Measurements from ENCODE around the gene CEP112.

- TF ChIP-seq EZH2 (IDR thresholded peaks at IDR 0.05; ENCODE audit: low read length) (no peak), CTCF (optimal IDR thresholded peaks at IDR 0.05 in 1 of 3, IDR thresholded peaks at IDR 0.05 in 1 of 3, conservative IDR thresholded peaks at IDR 0.05 in 1 of 3; ENCODE audit: extremely low read depth in 1 of 3, insufficient read depth in 2 of 3, low read length in 3 of 3) (no peak)
Measured at GRCh38 chr17:65931246-65932149, 260.4 kb downstream of the CEP112 start.

Data from keratinocyte (primary cell).